ENCODE results near the gene KDM1B.

KDM1B gene

GRCh38 chr6:18204691-18205090 is 49.5 kb downstream of the KDM1B start:
- H3K36me3 ChIP-seq (ENCODE audit: insufficient read depth, low read length), result peaks cover 9% of the 10 kb centered on the region; the same call in 1 of the 2 replicates

GRCh38 chr6:18206591-18206990 is 51.4 kb downstream of the KDM1B start:
- TF ChIP-seq EZH2phosphoT487 (IDR thresholded peaks at IDR 0.05; ENCODE audit: borderline replicate concordance) (no peak), CTCF (conservative IDR thresholded peaks at IDR 0.05; ENCODE audit: low read length) (no peak)
- no peaks in the 10 kb centered on the region for H3K79me2 ChIP-seq (ENCODE audit: insufficient read depth, low read length)
- no peak overlapping the region for H3K4me3 ChIP-seq (ENCODE audit: low read length, poor library complexity, severe bottlenecking)
- H3K9me3 ChIP-seq (ENCODE audit: insufficient read depth, low read depth, low read length), result no peaks in the 10 kb centered on the region
- H3K36me3 ChIP-seq (ENCODE audit: insufficient read depth, low read length), result peaks cover 5% of the 10 kb centered on the region; the same call in 1 of the 2 replicates
- no peaks in the 10 kb centered on the region for H4K20me1 ChIP-seq (ENCODE audit: insufficient read depth, low read length, poor library complexity, severe bottlenecking)
- H3K9me2 ChIP-seq (replicated peaks; ENCODE audit: low read depth, low read length), result no peaks in the 10 kb centered on the region
- H3K27me3 ChIP-seq (ENCODE audit: insufficient read depth, low read length, poor library complexity, severe bottlenecking), result no peaks in the 10 kb centered on the region
- no peak overlapping the region for H3K9ac ChIP-seq (ENCODE audit: low read depth, low read length, poor library complexity, severe bottlenecking)
- H3K4me1 ChIP-seq (ENCODE audit: insufficient read depth, low read length, poor library complexity, severe bottlenecking), result no peaks in the 10 kb centered on the region
- no peaks in the 10 kb centered on the region for H3F3A ChIP-seq (ENCODE audit: low read depth)
- no peak overlapping the region for H2AFZ ChIP-seq (ENCODE audit: low read length)
- H3K4me2 ChIP-seq (ENCODE audit: low read depth, low read length, poor library complexity, severe bottlenecking), result no peak overlapping the region

More at GRCh38 chr6:18204691-18205090, 49.5 kb downstream of the KDM1B start:
- Histone ChIP-seq H3K27me3 (ENCODE audit: insufficient read depth, low read length, poor library complexity, severe bottlenecking) (no peaks in the 10 kb centered on the region), H3K9me3 (ENCODE audit: insufficient read depth, low read depth, low read length) (no peaks in the 10 kb centered on the region), H3K9me2 (replicated peaks; ENCODE audit: low read depth, low read length) (no peaks in the 10 kb centered on the region), H3K4me3 (ENCODE audit: low read length, poor library complexity, severe bottlenecking) (no peak overlapping the region), H3F3A (ENCODE audit: low read depth) (no peaks in the 10 kb centered on the region), H3K4me2 (ENCODE audit: low read depth, low read length, poor library complexity, severe bottlenecking) (no peak overlapping the region), H3K4me1 (ENCODE audit: insufficient read depth, low read length, poor library complexity, severe bottlenecking) (no peaks in the 10 kb centered on the region), H3K79me2 (ENCODE audit: insufficient read depth, low read length) (no peaks in the 10 kb centered on the region), H4K20me1 (ENCODE audit: insufficient read depth, low read length, poor library complexity, severe bottlenecking) (no peaks in the 10 kb centered on the region), H3K9ac (ENCODE audit: low read depth, low read length, poor library complexity, severe bottlenecking) (no peak overlapping the region), H2AFZ (ENCODE audit: low read length) (no peak overlapping the region)
- TF ChIP-seq CTCF (conservative IDR thresholded peaks at IDR 0.05; ENCODE audit: low read length) (no peak), EZH2phosphoT487 (IDR thresholded peaks at IDR 0.05; ENCODE audit: borderline replicate concordance) (no peak)

GRCh38 chr6:18207438-18207837 is 52.2 kb downstream of the KDM1B start:
- H3K79me2 ChIP-seq (ENCODE audit: insufficient read depth, low read length), result no peaks in the 10 kb centered on the region
- no peaks in the 10 kb centered on the region for H3K9me2 ChIP-seq (replicated peaks; ENCODE audit: low read depth, low read length)
- H3K4me2 ChIP-seq (ENCODE audit: low read depth, low read length, poor library complexity, severe bottlenecking), result no peak overlapping the region
- no peaks in the 10 kb centered on the region for H4K20me1 ChIP-seq (ENCODE audit: insufficient read depth, low read length, poor library complexity, severe bottlenecking)
- no peak overlapping the region for H3K4me3 ChIP-seq (ENCODE audit: low read length, poor library complexity, severe bottlenecking)
- TF ChIP-seq CTCF (conservative IDR thresholded peaks at IDR 0.05; ENCODE audit: low read length) (no peak), EZH2phosphoT487 (IDR thresholded peaks at IDR 0.05; ENCODE audit: borderline replicate concordance) (no peak)
- no peaks in the 10 kb centered on the region for H3F3A ChIP-seq (ENCODE audit: low read depth)
- no peaks in the 10 kb centered on the region; the same call in 1 of the 2 replicates for H3K36me3 ChIP-seq (ENCODE audit: insufficient read depth, low read length)
- no peaks in the 10 kb centered on the region for H3K27me3 ChIP-seq (ENCODE audit: insufficient read depth, low read length, poor library complexity, severe bottlenecking)
- H3K9me3 ChIP-seq (ENCODE audit: insufficient read depth, low read depth, low read length), result no peaks in the 10 kb centered on the region
- no peak overlapping the region for H2AFZ ChIP-seq (ENCODE audit: low read length)
- no peak overlapping the region for H3K9ac ChIP-seq (ENCODE audit: low read depth, low read length, poor library complexity, severe bottlenecking)
- H3K4me1 ChIP-seq (ENCODE audit: insufficient read depth, low read length, poor library complexity, severe bottlenecking), result no peaks in the 10 kb centered on the region
